Measurements from ENCODE around the gene OR52I1.

The OR52I1 gene

GRCh38 chr11:4560467-4560866, 33.4 kb upstream of the OR52I1 start:
- Histone ChIP-seq H3K27me3 (replicated peaks in 2 of 5; ENCODE audit: control insufficient read depth in 4 of 5, insufficient read depth in 5 of 5, low read length in 4 of 5) (peaks cover 0 to 3% (median 0%) of the 10 kb centered on the region in 5 experiments), H3K36me3 (ENCODE audit: control insufficient read depth in 4 of 4, insufficient read depth in 4 of 4, low read length in 3 of 4) (no peaks in the 10 kb centered on the region), H3K9me3 (ENCODE audit: control extremely low read depth in 1 of 5, control insufficient read depth in 4 of 5, insufficient read depth in 2 of 5, low read depth in 1 of 5, low read length in 4 of 5) (peaks cover 0 to 8% (median 0%) of the 10 kb centered on the region in 5 experiments), H3K4me1 (ENCODE audit: control extremely low read depth in 1 of 4, control insufficient read depth in 4 of 4, insufficient read depth in 4 of 4, low read length in 3 of 4) (no peaks in the 10 kb centered on the region), H3K27ac (ENCODE audit: insufficient read depth in 1 of 2, low read depth in 1 of 2, low read length in 2 of 2, poor library complexity in 1 of 2, severe bottlenecking in 2 of 2) (no peak overlapping the region), H3K4me3 (ENCODE audit: control insufficient read depth in 1 of 7, extremely low read depth in 1 of 7, insufficient read depth in 4 of 7, low read depth in 2 of 7, low read length in 6 of 7) (no peak overlapping the region)
- DNase-seq = no peak
- POLR2A ChIA-PET = no interaction called here
- CTCF ChIA-PET = no interaction called here
- 71% methylated on average over 1 of the region's 1 CpG for WGBS (ENCODE audit: insufficient coverage)

- DNase-seq = no peak
- POLR2A ChIA-PET = no interaction called here
- Histone ChIP-seq H3K27me3 (replicated peaks in 2 of 5; ENCODE audit: control insufficient read depth in 4 of 5, insufficient read depth in 5 of 5, low read length in 4 of 5) (peaks cover 0 to 9% (median 0%) of the 10 kb centered on the region in 5 experiments), H3K4me3 (ENCODE audit: control insufficient read depth in 1 of 7, extremely low read depth in 1 of 7, insufficient read depth in 4 of 7, low read depth in 2 of 7, low read length in 6 of 7) (no peak overlapping the region), H3K36me3 (ENCODE audit: control insufficient read depth in 4 of 4, insufficient read depth in 4 of 4, low read length in 3 of 4) (no peaks in the 10 kb centered on the region), H3K27ac (ENCODE audit: insufficient read depth in 1 of 2, low read depth in 1 of 2, low read length in 2 of 2, poor library complexity in 1 of 2, severe bottlenecking in 2 of 2) (no peak overlapping the region), H3K4me1 (ENCODE audit: control extremely low read depth in 1 of 4, control insufficient read depth in 4 of 4, insufficient read depth in 4 of 4, low read length in 3 of 4) (no peaks in the 10 kb centered on the region), H3K9me3 (ENCODE audit: control extremely low read depth in 1 of 5, control insufficient read depth in 4 of 5, insufficient read depth in 2 of 5, low read depth in 1 of 5, low read length in 4 of 5) (peaks cover 0 to 12% (median 3%) of the 10 kb centered on the region in 5 experiments)
- 100% methylated on average over 1 of the region's 3 CpGs for WGBS (ENCODE audit: insufficient coverage)
- CTCF ChIA-PET = no interaction called here
Observed at GRCh38 chr11:4565371-4565770, 28.5 kb upstream of the OR52I1 start.

GRCh38 chr11:4569075-4569474, 24.8 kb upstream of the OR52I1 start:
- no peak for DNase-seq
- Histone ChIP-seq H3K4me1 (ENCODE audit: control extremely low read depth in 1 of 4, control insufficient read depth in 4 of 4, insufficient read depth in 4 of 4, low read length in 3 of 4) (no peaks in the 10 kb centered on the region), H3K36me3 (ENCODE audit: control insufficient read depth in 4 of 4, insufficient read depth in 4 of 4, low read length in 3 of 4) (no peaks in the 10 kb centered on the region), H3K27ac (ENCODE audit: insufficient read depth in 1 of 2, low read depth in 1 of 2, low read length in 2 of 2, poor library complexity in 1 of 2, severe bottlenecking in 2 of 2) (no peak overlapping the region), H3K27me3 (replicated peaks in 2 of 5; ENCODE audit: control insufficient read depth in 4 of 5, insufficient read depth in 5 of 5, low read length in 4 of 5) (peaks cover 0 to 29% (median 6%) of the 10 kb centered on the region in 5 experiments), H3K9me3 (ENCODE audit: control extremely low read depth in 1 of 5, control insufficient read depth in 4 of 5, insufficient read depth in 2 of 5, low read depth in 1 of 5, low read length in 4 of 5) (peaks cover 0 to 6% (median 3%) of the 10 kb centered on the region in 5 experiments), H3K4me3 (ENCODE audit: control insufficient read depth in 1 of 7, extremely low read depth in 1 of 7, insufficient read depth in 4 of 7, low read depth in 2 of 7, low read length in 6 of 7) (no peak overlapping the region)
- WGBS (ENCODE audit: insufficient coverage) = 94% methylated on average over 18 of the region's 18 CpGs
- CTCF ChIA-PET = interaction anchor here (0.6 kb wide), 1 partner anchor 22 kb away, joined by 3 read pairs; no protein-coding TSS in a partner anchor
- POLR2A ChIA-PET = no interaction called here

GRCh38 chr11:4576880-4577279, 17.0 kb upstream of the OR52I1 start:
- Histone ChIP-seq H3K36me3 (ENCODE audit: control insufficient read depth in 4 of 4, insufficient read depth in 4 of 4, low read length in 3 of 4) (no peaks in the 10 kb centered on the region), H3K9me3 (ENCODE audit: control extremely low read depth in 1 of 5, control insufficient read depth in 4 of 5, insufficient read depth in 2 of 5, low read depth in 1 of 5, low read length in 4 of 5) (no peaks in the 10 kb centered on the region), H3K4me1 (ENCODE audit: control extremely low read depth in 1 of 4, control insufficient read depth in 4 of 4, insufficient read depth in 4 of 4, low read length in 3 of 4) (peaks cover 2 to 12% (median 7%) of the 10 kb centered on the region in 4 experiments), H3K27me3 (replicated peaks in 2 of 5; ENCODE audit: control insufficient read depth in 4 of 5, insufficient read depth in 5 of 5, low read length in 4 of 5) (peaks cover 0 to 44% (median 21%) of the 10 kb centered on the region in 5 experiments), H3K27ac (ENCODE audit: insufficient read depth in 1 of 2, low read depth in 1 of 2, low read length in 2 of 2, poor library complexity in 1 of 2, severe bottlenecking in 2 of 2) (no peak overlapping the region), H3K4me3 (ENCODE audit: control insufficient read depth in 1 of 7, extremely low read depth in 1 of 7, insufficient read depth in 4 of 7, low read depth in 2 of 7, low read length in 6 of 7) (no peak overlapping the region)
- no CpG with 5 or more reads among the region's 3 CpGs for WGBS (ENCODE audit: insufficient coverage)
- no peak for DNase-seq
- ChIA-PET CTCF (interaction anchor here (1.7 kb wide), 1 partner anchor 59 kb away, joined by 4 read pairs; no protein-coding TSS in a partner anchor), POLR2A (no interaction called here)

GRCh38 chr11:4577761-4578160, 16.1 kb upstream of the OR52I1 start:
- Histone ChIP-seq H3K36me3 (ENCODE audit: control insufficient read depth in 4 of 4, insufficient read depth in 4 of 4, low read length in 3 of 4) (no peaks in the 10 kb centered on the region), H3K4me1 (ENCODE audit: control extremely low read depth in 1 of 4, control insufficient read depth in 4 of 4, insufficient read depth in 4 of 4, low read length in 3 of 4) (peaks cover 2 to 12% (median 7%) of the 10 kb centered on the region in 4 experiments), H3K4me3 (ENCODE audit: control insufficient read depth in 1 of 7, extremely low read depth in 1 of 7, insufficient read depth in 4 of 7, low read depth in 2 of 7, low read length in 6 of 7) (no peak overlapping the region), H3K27ac (ENCODE audit: insufficient read depth in 1 of 2, low read depth in 1 of 2, low read length in 2 of 2, poor library complexity in 1 of 2, severe bottlenecking in 2 of 2) (no peak overlapping the region), H3K9me3 (ENCODE audit: control extremely low read depth in 1 of 5, control insufficient read depth in 4 of 5, insufficient read depth in 2 of 5, low read depth in 1 of 5, low read length in 4 of 5) (no peaks in the 10 kb centered on the region), H3K27me3 (replicated peaks in 2 of 5; ENCODE audit: control insufficient read depth in 4 of 5, insufficient read depth in 5 of 5, low read length in 4 of 5) (peaks cover 0 to 39% (median 18%) of the 10 kb centered on the region in 5 experiments)
- CTCF ChIA-PET = no interaction called here
- no peak for DNase-seq
- POLR2A ChIA-PET = no interaction called here
- 100% methylated on average over 1 of the region's 2 CpGs for WGBS (ENCODE audit: insufficient coverage)

GRCh38 chr11:4578624-4579023, 15.2 kb upstream of the OR52I1 start:
- peaks cover 2 to 12% (median 7%) of the 10 kb centered on the region in 4 experiments for H3K4me1 ChIP-seq (ENCODE audit: control extremely low read depth in 1 of 4, control insufficient read depth in 4 of 4, insufficient read depth in 4 of 4, low read length in 3 of 4)
- WGBS (ENCODE audit: insufficient coverage) = 100% methylated on average over 6 of the region's 6 CpGs
- CTCF ChIA-PET = no interaction called here
- DNase-seq = no peak
- H3K4me3 ChIP-seq (ENCODE audit: control insufficient read depth in 1 of 7, extremely low read depth in 1 of 7, insufficient read depth in 4 of 7, low read depth in 2 of 7, low read length in 6 of 7) = no peak overlapping the region
- POLR2A ChIA-PET = no interaction called here
- no peaks in the 10 kb centered on the region for H3K9me3 ChIP-seq (ENCODE audit: control extremely low read depth in 1 of 5, control insufficient read depth in 4 of 5, insufficient read depth in 2 of 5, low read depth in 1 of 5, low read length in 4 of 5)
- peaks cover 0 to 37% (median 15%) of the 10 kb centered on the region in 5 experiments for H3K27me3 ChIP-seq (replicated peaks in 2 of 5; ENCODE audit: control insufficient read depth in 4 of 5, insufficient read depth in 5 of 5, low read length in 4 of 5)
- H3K36me3 ChIP-seq (ENCODE audit: control insufficient read depth in 4 of 4, insufficient read depth in 4 of 4, low read length in 3 of 4) = no peaks in the 10 kb centered on the region
- H3K27ac ChIP-seq (ENCODE audit: insufficient read depth in 1 of 2, low read depth in 1 of 2, low read length in 2 of 2, poor library complexity in 1 of 2, severe bottlenecking in 2 of 2) = no peak overlapping the region

GRCh38 chr11:4580124-4580523, 13.7 kb upstream of the OR52I1 start:
- no peaks in the 10 kb centered on the region for H3K36me3 ChIP-seq (ENCODE audit: control insufficient read depth in 4 of 4, insufficient read depth in 4 of 4, low read length in 3 of 4)
- WGBS (ENCODE audit: insufficient coverage) = no CpG with 5 or more reads among the region's 1 CpG
- POLR2A ChIA-PET = no interaction called here

More at GRCh38 chr11:4580124-4580523, 13.7 kb upstream of the OR52I1 start:
- H3K27ac ChIP-seq (ENCODE audit: insufficient read depth in 1 of 2, low read depth in 1 of 2, low read length in 2 of 2, poor library complexity in 1 of 2, severe bottlenecking in 2 of 2) = no peak overlapping the region
- CTCF ChIA-PET = interaction anchor here (0.6 kb wide), 1 partner anchor 43 kb away, joined by 4 read pairs; no protein-coding TSS in a partner anchor
- DNase-seq = no peak
- peaks cover 2 to 12% (median 7%) of the 10 kb centered on the region in 4 experiments for H3K4me1 ChIP-seq (ENCODE audit: control extremely low read depth in 1 of 4, control insufficient read depth in 4 of 4, insufficient read depth in 4 of 4, low read length in 3 of 4)
- no peak overlapping the region for H3K4me3 ChIP-seq (ENCODE audit: control insufficient read depth in 1 of 7, extremely low read depth in 1 of 7, insufficient read depth in 4 of 7, low read depth in 2 of 7, low read length in 6 of 7)
- peaks cover 0 to 26% (median 20%) of the 10 kb centered on the region in 5 experiments for H3K27me3 ChIP-seq (replicated peaks in 2 of 5; ENCODE audit: control insufficient read depth in 4 of 5, insufficient read depth in 5 of 5, low read length in 4 of 5)
- no peaks in the 10 kb centered on the region for H3K9me3 ChIP-seq (ENCODE audit: control extremely low read depth in 1 of 5, control insufficient read depth in 4 of 5, insufficient read depth in 2 of 5, low read depth in 1 of 5, low read length in 4 of 5)

Data from common myeloid progenitor, CD34-positive (primary cell).